Keratinocyte (primary cell): ENCODE measurements around the gene ADAM12. TPM values are rescaled to one million over a fixed set of nuclear protein-coding genes. Genes with fewer than 3 reads are reported as not detected.

Experiments used
- DNase-seq: peaks from one replicate; pipeline ENCODE4 v3.0.0-alpha.2; 2011; ENCODE audit warnings: low read depth, missing footprints, low spot score
- FAIRE-seq: peaks from 2 replicates; lab custom pipeline; 2011; peaks lifted over from hg19 to GRCh38; lab: Jason Lieb, UNC
- H2AFZ ChIP-seq: 2 replicates; pipeline ENCODE4 v1.6.0; 2012; ENCODE audit warnings: low read length, control low read depth, inconsistent platforms; ENCODE audit not compliant: control insufficient read depth
- H3K27ac ChIP-seq: 2 replicates; pipeline ENCODE4 v1.5.1; 2011; ENCODE audit warnings: low read length; ENCODE audit not compliant: control insufficient read depth, insufficient read depth
- H3K27me3 ChIP-seq: 3 replicates; pipeline ENCODE4 v1.6.0; 2011; ENCODE audit warnings: low read length; ENCODE audit not compliant: control insufficient read depth, insufficient read depth; ENCODE audit errors: extremely low read depth
- H3K36me3 ChIP-seq, 2 experiments: 2 replicates in 1 of 2; 3 replicates in 1 of 2; pipeline ENCODE4 v1.5.1; 2011; ENCODE audit warnings: low read length in 2 of 2, mild to moderate bottlenecking in 1 of 2; ENCODE audit not compliant: control insufficient read depth in 2 of 2, insufficient read depth in 2 of 2; ENCODE audit errors: extremely low read depth in 1 of 2
- H3K4me1 ChIP-seq: 3 replicates; pipeline ENCODE4 v1.5.1; 2011; ENCODE audit warnings: low read length; ENCODE audit not compliant: control insufficient read depth, insufficient read depth; ENCODE audit errors: extremely low read depth
- H3K4me2 ChIP-seq: 3 replicates; pipeline ENCODE4 v1.6.0; 2011; ENCODE audit warnings: low read depth, low read length; ENCODE audit not compliant: control insufficient read depth, insufficient read depth; ENCODE audit errors: extremely low read depth
- H3K4me3 ChIP-seq, 3 experiments: fragments of 200-600 bp in 1 of 3; sonication (generic) in 1 of 3; 2 replicates in 2 of 3; 3 replicates in 1 of 3; pipeline ENCODE4 v1.5.1; 2011 to 2016; ENCODE audit warnings: low read length in 3 of 3, mild to moderate bottlenecking in 3 of 3, control low read depth in 2 of 3, inconsistent platforms in 1 of 3, low read depth in 1 of 3, mixed read lengths in 1 of 3, mixed run types in 1 of 3, moderate library complexity in 1 of 3; ENCODE audit not compliant: control insufficient read depth in 2 of 3, insufficient read depth in 2 of 3; ENCODE audit errors: extremely low read depth in 1 of 3
- H3K79me2 ChIP-seq: 2 replicates; pipeline ENCODE4 v1.6.0; 2012; ENCODE audit warnings: low read length; ENCODE audit not compliant: control insufficient read depth, insufficient read depth
- H3K9ac ChIP-seq: 3 replicates; pipeline ENCODE4 v1.6.0; 2011; ENCODE audit warnings: low read length; ENCODE audit not compliant: control insufficient read depth, insufficient read depth; ENCODE audit errors: extremely low read depth
- H3K9me1 ChIP-seq: 3 replicates; pipeline ENCODE4 v1.6.0; 2011; ENCODE audit warnings: low read length; ENCODE audit not compliant: control insufficient read depth, insufficient read depth; ENCODE audit errors: extremely low read depth
- H3K9me3 ChIP-seq: 2 replicates; pipeline ENCODE4 v1.5.1; 2012; ENCODE audit warnings: low read depth, low read length; ENCODE audit not compliant: control insufficient read depth
- H4K20me1 ChIP-seq: 3 replicates; pipeline ENCODE4 v1.6.0; 2011; ENCODE audit warnings: low read length; ENCODE audit not compliant: control insufficient read depth, insufficient read depth; ENCODE audit errors: extremely low read depth
- CTCF ChIP-seq, 3 experiments: IDR thresholded peaks in 1 of 3; conservative IDR thresholded peaks in 1 of 3; optimal IDR thresholded peaks in 1 of 3; 2 replicates in 2 of 3; 3 replicates in 1 of 3; pipeline versions ENCODE3 to v1.5.1; 2011; ENCODE audit warnings: low read length in 3 of 3, mild to moderate bottlenecking in 3 of 3, moderate library complexity in 2 of 3, control low read depth in 1 of 3, inconsistent platforms in 1 of 3; ENCODE audit not compliant: insufficient read depth in 2 of 3; ENCODE audit errors: extremely low read depth in 1 of 3
- EZH2 ChIP-seq: IDR thresholded peaks from one replicate; pipeline ENCODE4 v1.6.1; 2012; ENCODE audit warnings: inconsistent platforms, mild to moderate bottlenecking, low read length, moderate library complexity
- dilution Hi-C: fragments of 300-500 bp; cut with MboI; formaldehyde crosslinking; loops from one replicate; pipeline ENCODE4 v1.7.0; 2020; ENCODE audit warnings: low sequenced_read_pairs; ENCODE audit not compliant: extremely low pct_ligation_motif_present
- polyA plus RNA-seq, 5 experiments: library from polyadenylated mRNA; depleted of rRNA in 3 of 5; stranded (reverse) in 3 of 5; stranded (forward) in 1 of 5; unstranded in 1 of 5; fragments of >200 nt; gene quantifications; 1 replicate in 1 of 5; 2 replicates in 3 of 5; 3 replicates in 1 of 5; pipeline versions ENCODE4 v1.2.1 to v1.2.3, GENCODE V29; 2011 to 2012; ENCODE audit warnings: missing spikeins in 2 of 5, low read depth in 1 of 5, low replicate concordance in 1 of 5

The ADAM12 gene
- polyA plus RNA-seq, 1 donor (not counting 4 experiments of a cell fraction or from before 2014, with no cell fraction given), result 0.07 TPM

GRCh38 chr10:126409821-126410220 is 21.5 kb upstream of the ADAM12 start:
- dilution Hi-C loops, result no loop called here
- Histone ChIP-seq H3K27me3 (no peaks in the 10 kb centered on the region), H3K36me3 (no peaks in the 10 kb centered on the region), H3K9ac (no peak overlapping the region), H3K27ac (no peak overlapping the region), H3K4me3 (no peak overlapping the region), H4K20me1 (no peaks in the 10 kb centered on the region), H3K79me2 (no peaks in the 10 kb centered on the region), H3K4me1 (no peaks in the 10 kb centered on the region), H3K9me1 (no peaks in the 10 kb centered on the region), H3K4me2 (no peak overlapping the region), H3K9me3 (no peaks in the 10 kb centered on the region), H2AFZ (no peak overlapping the region)
- FAIRE-seq (no peak), DNase-seq (no peak)
- TF ChIP-seq CTCF (optimal IDR thresholded peaks at IDR 0.05 in 1 of 3, IDR thresholded peaks at IDR 0.05 in 1 of 3, conservative IDR thresholded peaks at IDR 0.05 in 1 of 3; ENCODE audit: extremely low read depth in 1 of 3, insufficient read depth in 2 of 3, low read length in 3 of 3), result no peak
- TF ChIP-seq EZH2, result no peak

GRCh38 chr10:126408953-126409641 is 20.8 kb upstream of the ADAM12 start:
- Histone ChIP-seq H3K4me2 (no peak overlapping the region), H3K4me1 (no peaks in the 10 kb centered on the region), H3K9ac (no peak overlapping the region), H3K79me2 (no peaks in the 10 kb centered on the region), H3K9me3 (no peaks in the 10 kb centered on the region), H3K36me3 (no peaks in the 10 kb centered on the region), H3K27me3 (no peaks in the 10 kb centered on the region), H3K4me3 (no peak overlapping the region), H2AFZ (no peak overlapping the region), H3K27ac (no peak overlapping the region), H4K20me1 (no peaks in the 10 kb centered on the region), H3K9me1 (no peaks in the 10 kb centered on the region)
- DNase-seq, result no peak
- dilution Hi-C loops, result no loop called here
- FAIRE-seq, result no peak
- TF ChIP-seq CTCF (optimal IDR thresholded peaks at IDR 0.05 in 1 of 3, IDR thresholded peaks at IDR 0.05 in 1 of 3, conservative IDR thresholded peaks at IDR 0.05 in 1 of 3; ENCODE audit: extremely low read depth in 1 of 3, insufficient read depth in 2 of 3, low read length in 3 of 3) (no peak), EZH2 (no peak)
